Glutamatergic neuron (in vitro differentiated cells): Measurements from ENCODE around the gene EEF1AKMT4. TPM values are rescaled to one million over a fixed set of nuclear protein-coding genes. Genes with fewer than 3 reads are reported as not detected.

ENCODE experiments used
- DNase-seq: peaks from one replicate; pipeline ENCODE4 v3.0.0; 2022
- H3K27ac Mint-ChIP-seq: one replicate; pipeline ENCODE4 v1.8.0; 2020; ENCODE audit warnings: mild to moderate bottlenecking, mixed read lengths, inconsistent platforms; ENCODE audit not compliant: unreplicated experiment
- H3K27me3 Mint-ChIP-seq: one replicate; pipeline ENCODE4 v1.8.0; 2020; ENCODE audit warnings: mild to moderate bottlenecking, moderate library complexity, mixed read lengths, inconsistent platforms; ENCODE audit not compliant: unreplicated experiment
- H3K36me3 Mint-ChIP-seq: one replicate; pipeline ENCODE4 v1.8.0; 2020; ENCODE audit warnings: mild to moderate bottlenecking, mixed read lengths, inconsistent platforms; ENCODE audit not compliant: unreplicated experiment
- H3K4me1 Mint-ChIP-seq: one replicate; pipeline ENCODE4 v1.8.0; 2020; ENCODE audit warnings: mild to moderate bottlenecking, low read depth, mixed read lengths, inconsistent platforms; ENCODE audit not compliant: unreplicated experiment
- H3K4me3 Mint-ChIP-seq: one replicate; pipeline ENCODE4 v1.8.0; 2020; ENCODE audit warnings: mild to moderate bottlenecking, mixed read lengths, inconsistent platforms; ENCODE audit not compliant: unreplicated experiment
- H3K9me3 Mint-ChIP-seq: one replicate; pipeline ENCODE4 v1.8.0; 2020; ENCODE audit warnings: mild to moderate bottlenecking, moderate library complexity, mixed read lengths, inconsistent platforms; ENCODE audit not compliant: unreplicated experiment
- total RNA-seq: library from RNA; stranded (reverse); fragmentation: NEBNext Ultra II Directional; extraction: Animal tissue kit (Norgen Biotek cat#: 25700); gene quantifications from one replicate; pipeline ENCODE4 v1.2.1, GENCODE V29; 2021; ENCODE audit not compliant: unreplicated experiment
- TF ChIP-seq, protein P1 (sequence below): fragments of 200-600 bp; sonication (generic); IDR thresholded peaks from one replicate; pipeline ENCODE4 v1.5.0; 2021; ENCODE audit not compliant: partially characterized antibody, unreplicated experiment

The EEF1AKMT4 gene
- total RNA-seq, 1 donor from 2014 or later = 1.7 TPM

DNA sequence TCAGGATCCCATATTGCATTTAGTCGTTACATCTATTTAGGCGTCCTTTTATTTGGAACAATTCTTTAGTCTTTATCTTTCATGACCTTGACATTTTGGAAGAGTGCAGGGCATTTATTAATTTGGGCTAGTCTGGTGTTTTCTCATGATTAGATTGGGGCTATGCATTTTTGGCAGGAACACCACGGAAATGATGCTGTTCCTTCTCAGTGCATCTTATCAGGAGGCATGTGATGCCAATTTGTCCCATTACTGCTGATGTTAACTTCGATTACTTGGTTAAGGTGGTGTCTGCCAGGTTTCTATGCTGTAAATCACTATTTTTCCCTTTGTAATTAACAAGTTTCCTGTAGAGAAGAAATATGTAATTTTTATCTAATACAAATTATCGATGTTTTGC is 38.2 kb upstream of the EEF1AKMT4 start:
- TF ChIP-seq, protein P1, sequence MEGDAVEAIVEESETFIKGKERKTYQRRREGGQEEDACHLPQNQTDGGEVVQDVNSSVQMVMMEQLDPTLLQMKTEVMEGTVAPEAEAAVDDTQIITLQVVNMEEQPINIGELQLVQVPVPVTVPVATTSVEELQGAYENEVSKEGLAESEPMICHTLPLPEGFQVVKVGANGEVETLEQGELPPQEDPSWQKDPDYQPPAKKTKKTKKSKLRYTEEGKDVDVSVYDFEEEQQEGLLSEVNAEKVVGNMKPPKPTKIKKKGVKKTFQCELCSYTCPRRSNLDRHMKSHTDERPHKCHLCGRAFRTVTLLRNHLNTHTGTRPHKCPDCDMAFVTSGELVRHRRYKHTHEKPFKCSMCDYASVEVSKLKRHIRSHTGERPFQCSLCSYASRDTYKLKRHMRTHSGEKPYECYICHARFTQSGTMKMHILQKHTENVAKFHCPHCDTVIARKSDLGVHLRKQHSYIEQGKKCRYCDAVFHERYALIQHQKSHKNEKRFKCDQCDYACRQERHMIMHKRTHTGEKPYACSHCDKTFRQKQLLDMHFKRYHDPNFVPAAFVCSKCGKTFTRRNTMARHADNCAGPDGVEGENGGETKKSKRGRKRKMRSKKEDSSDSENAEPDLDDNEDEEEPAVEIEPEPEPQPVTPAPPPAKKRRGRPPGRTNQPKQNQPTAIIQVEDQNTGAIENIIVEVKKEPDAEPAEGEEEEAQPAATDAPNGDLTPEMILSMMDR = no peak
- no peak overlapping the region for H3K27ac Mint-ChIP-seq
- H3K4me3 Mint-ChIP-seq = no peak overlapping the region
- no peaks in the 10 kb centered on the region for H3K4me1 Mint-ChIP-seq
- DNase-seq = no peak
- H3K27me3 Mint-ChIP-seq = no peaks in the 10 kb centered on the region
- no peaks in the 10 kb centered on the region for H3K36me3 Mint-ChIP-seq
- H3K9me3 Mint-ChIP-seq = no peaks in the 10 kb centered on the region

DNA sequence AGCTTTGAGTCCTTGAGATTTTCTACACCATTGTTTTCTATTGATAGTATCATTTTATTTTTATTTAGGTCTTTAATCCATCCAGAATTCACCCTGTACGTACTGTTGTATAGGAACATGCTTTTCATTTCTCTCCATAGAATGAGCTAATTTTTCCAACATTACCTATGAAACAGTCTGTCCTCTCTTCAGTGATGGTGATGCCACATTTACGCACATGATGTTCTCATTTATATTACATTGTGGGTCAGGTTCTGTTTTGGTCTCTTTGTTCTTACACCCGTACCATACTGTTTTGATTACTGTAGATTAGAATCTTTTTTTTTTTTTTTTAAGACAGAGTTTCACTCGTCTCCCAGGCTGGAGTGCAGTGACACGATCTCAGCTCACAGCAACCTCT is 37.8 kb upstream of the EEF1AKMT4 start:
- H3K36me3 Mint-ChIP-seq = no peaks in the 10 kb centered on the region
- H3K27me3 Mint-ChIP-seq = no peaks in the 10 kb centered on the region
- no peak for DNase-seq
- H3K27ac Mint-ChIP-seq = no peak overlapping the region
- no peak overlapping the region for H3K4me3 Mint-ChIP-seq
- TF ChIP-seq, protein P1 = no peak
- no peaks in the 10 kb centered on the region for H3K4me1 Mint-ChIP-seq
- H3K9me3 Mint-ChIP-seq = no peaks in the 10 kb centered on the region

DNA sequence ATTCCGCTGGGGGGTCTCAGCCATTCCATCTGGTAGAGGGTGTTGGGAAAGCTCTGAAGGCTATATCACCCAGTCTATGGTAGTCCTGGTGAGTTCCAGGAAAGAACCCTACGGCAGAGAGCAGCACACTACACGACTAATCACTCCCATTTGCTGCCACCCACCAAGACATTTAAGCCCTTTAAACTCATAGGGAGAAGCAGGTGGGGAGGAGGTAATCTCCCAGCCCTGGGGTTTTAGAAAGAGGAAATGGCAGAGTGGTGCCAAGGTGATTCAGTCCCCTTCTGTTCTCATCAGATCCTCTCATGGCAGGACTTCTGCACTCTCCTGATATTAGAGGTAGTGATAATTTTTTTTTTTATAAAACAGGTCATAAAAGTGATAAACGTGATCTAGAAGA is 30.7 kb upstream of the EEF1AKMT4 start:
- Mint-ChIP-seq H3K36me3 (no peaks in the 10 kb centered on the region), H3K27ac (no peak overlapping the region), H3K4me1 (no peaks in the 10 kb centered on the region), H3K27me3 (no peaks in the 10 kb centered on the region), H3K4me3 (no peak overlapping the region), H3K9me3 (no peaks in the 10 kb centered on the region)
- no peak for DNase-seq
- TF ChIP-seq, protein P1 = no peak

DNA sequence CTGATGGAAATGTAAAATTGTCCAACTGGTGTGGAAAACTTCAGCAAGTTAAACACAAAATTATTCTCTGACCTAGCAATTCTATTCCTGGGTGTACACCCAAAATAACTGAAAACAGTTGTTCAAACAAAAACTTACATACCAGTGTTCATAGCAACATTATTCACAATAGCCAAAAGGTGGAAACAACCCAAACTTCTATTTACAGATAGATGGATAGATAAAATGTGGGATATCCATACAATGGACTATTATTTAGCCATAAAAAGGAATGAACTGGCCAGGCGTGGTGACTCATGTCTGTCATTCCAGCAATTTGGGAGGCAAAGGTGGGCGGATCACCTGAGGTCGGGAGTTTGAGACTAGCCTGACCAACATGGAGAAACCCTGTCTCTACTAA is 27.0 kb upstream of the EEF1AKMT4 start:
- H3K36me3 Mint-ChIP-seq = no peaks in the 10 kb centered on the region

DNA sequence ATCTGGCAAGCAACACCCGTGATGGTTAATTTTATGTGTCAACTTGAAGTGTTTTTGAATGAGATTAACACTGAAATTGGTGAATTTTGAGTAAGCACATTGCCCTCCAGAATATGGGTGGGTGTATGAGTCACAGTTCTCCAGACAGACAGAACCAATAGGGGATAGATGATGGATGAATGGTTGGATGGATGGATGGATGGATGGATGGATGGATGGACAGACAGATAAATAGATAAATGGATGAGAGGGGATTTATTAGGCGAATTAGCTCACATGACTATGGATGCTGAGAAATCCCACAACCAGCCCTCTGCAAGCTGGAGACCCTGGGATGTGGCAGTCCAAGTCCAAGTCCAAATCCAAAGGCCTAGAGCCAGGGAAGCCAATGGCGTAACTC is 25.5 kb upstream of the EEF1AKMT4 start:
- no peaks in the 10 kb centered on the region for H3K4me1 Mint-ChIP-seq
- TF ChIP-seq, protein P1 = no peak
- no peaks in the 10 kb centered on the region for H3K9me3 Mint-ChIP-seq
- peaks cover 1% of the 10 kb centered on the region for H3K27me3 Mint-ChIP-seq
- DNase-seq = no peak
- H3K36me3 Mint-ChIP-seq = no peaks in the 10 kb centered on the region
- H3K27ac Mint-ChIP-seq = no peak overlapping the region
- no peak overlapping the region for H3K4me3 Mint-ChIP-seq

More for the DNA sequence above, 27.0 kb upstream of the EEF1AKMT4 start:
- H3K9me3 Mint-ChIP-seq = no peaks in the 10 kb centered on the region
- H3K27ac Mint-ChIP-seq = no peak overlapping the region
- TF ChIP-seq, protein P1 = no peak
- DNase-seq = no peak
- H3K4me3 Mint-ChIP-seq = no peak overlapping the region
- no peaks in the 10 kb centered on the region for H3K4me1 Mint-ChIP-seq
- no peaks in the 10 kb centered on the region for H3K27me3 Mint-ChIP-seq
